H9 (cell line): ENCODE results near the gene ADGRD1. TPM values are rescaled to one million over a fixed set of nuclear protein-coding genes. Genes with fewer than 3 reads are reported as not detected.

ENCODE experiments used
- DNase-seq: peaks from one replicate; pipeline ENCODE4 v3.0.0-alpha.2; 2017
- H2AFZ ChIP-seq: one replicate; pipeline ENCODE4 v1.6.1; 2013; ENCODE audit warnings: mild to moderate bottlenecking, low read length, control low read depth, moderate library complexity
- H2AK5ac ChIP-seq: 2 replicates; pipeline ENCODE4 v1.6.1; 2013; ENCODE audit warnings: low read length, control low read depth, mixed read lengths; ENCODE audit not compliant: insufficient read length
- H2BK120ac ChIP-seq: one replicate; pipeline ENCODE4 v1.6.1; 2013; ENCODE audit warnings: low read depth, mild to moderate bottlenecking, low read length, control low read depth, inconsistent platforms; ENCODE audit not compliant: poor library complexity, severe bottlenecking
- H2BK12ac ChIP-seq: 2 replicates; pipeline ENCODE4 v1.6.1; 2013; ENCODE audit warnings: low read length, control low read depth, mixed read lengths, low read depth; ENCODE audit not compliant: insufficient read length
- H2BK15ac ChIP-seq: 2 replicates; pipeline ENCODE4 v1.6.1; 2013; ENCODE audit warnings: low read depth, low read length, control low read depth
- H2BK20ac ChIP-seq: one replicate; pipeline ENCODE4 v1.6.1; 2013; ENCODE audit warnings: low read depth, mild to moderate bottlenecking, low read length, control low read depth, inconsistent platforms; ENCODE audit not compliant: poor library complexity, severe bottlenecking
- H2BK5ac ChIP-seq: 2 replicates; pipeline ENCODE4 v1.6.1; 2013; ENCODE audit warnings: low read length, control low read depth, mixed read lengths; ENCODE audit not compliant: insufficient read length
- H3K14ac ChIP-seq: 2 replicates; pipeline ENCODE4 v1.6.1; 2013; ENCODE audit warnings: low read length, control low read depth; ENCODE audit not compliant: insufficient read depth
- H3K18ac ChIP-seq: 2 replicates; pipeline ENCODE4 v1.6.1; 2013; ENCODE audit warnings: low read depth, mild to moderate bottlenecking, mixed read lengths, low read length, control low read depth; ENCODE audit not compliant: insufficient read length
- H3K23ac ChIP-seq: 2 replicates; pipeline ENCODE4 v1.6.1; 2013; ENCODE audit warnings: low read length, control low read depth, mixed read lengths, low read depth; ENCODE audit not compliant: insufficient read length
- H3K23me2 ChIP-seq: 2 replicates; pipeline ENCODE4 v1.6.1; 2013; ENCODE audit warnings: low read depth, mild to moderate bottlenecking, mixed read lengths, low read length, control low read depth; ENCODE audit not compliant: insufficient read length, poor library complexity, severe bottlenecking
- H3K27ac ChIP-seq: 2 replicates; pipeline ENCODE4 v1.5.1; 2013; ENCODE audit warnings: low read length, control low read depth, mixed read lengths, low read depth; ENCODE audit not compliant: insufficient read length
- H3K27me3 ChIP-seq: 2 replicates; pipeline ENCODE4 v1.6.1; 2013; ENCODE audit warnings: low read length, control low read depth, inconsistent platforms; ENCODE audit not compliant: insufficient read depth
- H3K4ac ChIP-seq: 2 replicates; pipeline ENCODE4 v1.6.1; 2013; ENCODE audit warnings: low read depth, mild to moderate bottlenecking, control low read depth, inconsistent platforms, low read length, moderate library complexity
- H3K4me1 ChIP-seq: 2 replicates; pipeline ENCODE4 v1.6.1; 2013; ENCODE audit warnings: low read length, control low read depth, inconsistent platforms; ENCODE audit not compliant: insufficient read depth
- H3K4me2 ChIP-seq: 2 replicates; pipeline ENCODE4 v1.6.1; 2013; ENCODE audit warnings: low read length, control low read depth, mixed read lengths; ENCODE audit not compliant: insufficient read length, insufficient read depth
- H3K56ac ChIP-seq: 2 replicates; pipeline ENCODE4 v1.6.1; 2013; ENCODE audit warnings: low read depth, mild to moderate bottlenecking, mixed read lengths, low read length, control low read depth; ENCODE audit not compliant: insufficient read length
- H3K79me1 ChIP-seq: 2 replicates; pipeline ENCODE4 v1.6.1; 2013; ENCODE audit warnings: low read depth, mild to moderate bottlenecking, moderate library complexity, low read length, control low read depth, inconsistent platforms; ENCODE audit not compliant: insufficient read depth, poor library complexity, severe bottlenecking
- H3K79me2 ChIP-seq: 2 replicates; pipeline ENCODE4 v1.6.1; 2013; ENCODE audit warnings: low read length, control low read depth, inconsistent platforms; ENCODE audit not compliant: insufficient read depth
- H3K9ac ChIP-seq: 2 replicates; pipeline ENCODE4 v1.6.1; 2013; ENCODE audit warnings: low read length, control low read depth, mixed read lengths; ENCODE audit not compliant: insufficient read length; ENCODE audit errors: extremely low read depth
- H3K9me3 ChIP-seq: one replicate; pipeline ENCODE4 v1.6.1; 2013; ENCODE audit warnings: low read depth, low read length, inconsistent platforms; ENCODE audit not compliant: control insufficient read depth
- H3T11ph ChIP-seq: one replicate; pipeline ENCODE4 v1.6.1; 2013; ENCODE audit warnings: mild to moderate bottlenecking, low read length, control low read depth, inconsistent platforms
- H4K20me1 ChIP-seq: one replicate; pipeline ENCODE4 v1.6.1; 2013; ENCODE audit not compliant: control insufficient read depth, insufficient read length, insufficient read depth
- H4K5ac ChIP-seq: 2 replicates; pipeline ENCODE4 v1.6.1; 2013; ENCODE audit warnings: low read depth, mild to moderate bottlenecking, mixed read lengths, low read length, control low read depth; ENCODE audit not compliant: insufficient read length
- H4K8ac ChIP-seq: replicated peaks from 2 replicates; pipeline ENCODE4 v1.6.1; 2013; ENCODE audit warnings: low read length, control low read depth, mixed read lengths, low read depth; ENCODE audit not compliant: insufficient read length
- H4K91ac ChIP-seq: 2 replicates; pipeline ENCODE4 v1.6.1; 2013; ENCODE audit warnings: low read depth, mild to moderate bottlenecking, moderate library complexity, mixed read lengths, low read length, control low read depth; ENCODE audit not compliant: insufficient read length
- H3K27ac Mint-ChIP-seq, 3 experiments: 2 replicates in 2 of 3; 3 replicates in 1 of 3; pipeline ENCODE4 v1.8.0; 2020 to 2021; ENCODE audit warnings: mixed read lengths in 3 of 3, mild to moderate bottlenecking in 1 of 3, moderate library complexity in 1 of 3
- H3K27me3 Mint-ChIP-seq: 2 replicates; pipeline ENCODE4 v1.8.0; 2021; ENCODE audit warnings: low read depth, mild to moderate bottlenecking, moderate library complexity, mixed read lengths
- H3K36me3 Mint-ChIP-seq, 3 experiments: 2 replicates in 2 of 3; 3 replicates in 1 of 3; pipeline ENCODE4 v1.8.0; 2020 to 2021; ENCODE audit warnings: low read depth in 3 of 3, mixed read lengths in 3 of 3; ENCODE audit not compliant: insufficient read depth in 1 of 3
- H3K4me1 Mint-ChIP-seq, 2 experiments: 2 replicates each; pipeline ENCODE4 v1.8.0; 2020; ENCODE audit warnings: mixed read lengths in 2 of 2
- H3K4me3 Mint-ChIP-seq, 2 experiments: 2 replicates in 1 of 2; 3 replicates in 1 of 2; pipeline ENCODE4 v1.8.0; 2020 to 2021; ENCODE audit warnings: mild to moderate bottlenecking in 2 of 2, mixed read lengths in 2 of 2, moderate library complexity in 1 of 2
- H3K9me3 Mint-ChIP-seq, 2 experiments: 2 replicates in 1 of 2; 3 replicates in 1 of 2; pipeline ENCODE4 v1.8.0; 2020; ENCODE audit warnings: mild to moderate bottlenecking in 2 of 2, mixed read lengths in 2 of 2, moderate library complexity in 1 of 2
- WGBS: extraction: QIAGEN DNeasy Blood & Tissue Kit; methylation state at CpG from one replicate; pipeline ENCODE4 v1.1.7; 2013; ENCODE audit warnings: missing lambda C conversion rate, low lambda C conversion rate, mixed read lengths; ENCODE audit not compliant: insufficient read length; ENCODE audit errors: extremely low coverage; 5-methylcytosine and 5-hydroxymethylcytosine counted together
- total RNA-seq: library from RNA; stranded (reverse); gene quantifications from 2 replicates; pipeline ENCODE4 v1.2.1, GENCODE V29; 2021
- TF ChIP-seq, protein P1 (sequence below): fragments of 200-600 bp; sonication (generic); conservative IDR thresholded peaks from 3 replicates; pipeline ENCODE4 v1.8.0; 2021; ENCODE audit warnings: antibody characterized with exemption, mild to moderate bottlenecking

The ADGRD1 gene
- total RNA-seq, 1 experiment from 2014 or later: 0.52 TPM

DNA sequence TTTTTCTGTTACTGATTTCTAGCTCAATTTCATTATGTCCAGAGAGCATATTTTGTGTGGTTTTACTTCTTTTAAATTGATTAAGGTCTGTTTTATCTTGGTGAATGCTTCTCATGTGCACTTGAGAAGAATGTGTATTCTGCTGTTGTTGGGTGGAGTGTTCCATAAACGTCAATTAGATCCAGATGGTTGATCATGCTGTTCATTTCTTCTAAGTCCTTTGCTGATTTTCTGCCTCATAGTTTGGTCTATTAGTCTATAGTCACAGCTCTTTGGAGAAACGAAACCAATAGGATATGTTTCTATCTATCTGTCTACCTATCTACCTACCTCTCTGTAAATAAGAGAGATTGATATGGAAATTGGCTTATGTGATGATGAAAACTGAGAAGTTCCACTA is 17.1 kb upstream of the ADGRD1 start:
- Histone ChIP-seq H4K8ac (no peak overlapping the region), H3K4ac (no peak overlapping the region), H3K23me2 (no peaks in the 10 kb centered on the region), H4K20me1 (no peaks in the 10 kb centered on the region), H2BK5ac (no peak overlapping the region), H2BK120ac (no peak overlapping the region), H4K91ac (no peak overlapping the region), H3K27me3 (no peaks in the 10 kb centered on the region), H3K27ac (no peak overlapping the region), H3K79me2 (no peaks in the 10 kb centered on the region), H2AFZ (no peak overlapping the region), H3K18ac (no peak overlapping the region), H3K14ac (no peak overlapping the region), H3K9ac (no peak overlapping the region), H2BK12ac (no peak overlapping the region), H2BK20ac (no peak overlapping the region), H2AK5ac (no peak overlapping the region), H3T11ph (no peak overlapping the region), H2BK15ac (no peak overlapping the region), H3K9me3 (no peaks in the 10 kb centered on the region), H3K23ac (no peak overlapping the region), H3K56ac (no peak overlapping the region), H3K4me1 (no peaks in the 10 kb centered on the region), H3K4me2 (no peak overlapping the region), H3K79me1 (no peaks in the 10 kb centered on the region), H4K5ac (no peak overlapping the region)
- TF ChIP-seq, protein P1, sequence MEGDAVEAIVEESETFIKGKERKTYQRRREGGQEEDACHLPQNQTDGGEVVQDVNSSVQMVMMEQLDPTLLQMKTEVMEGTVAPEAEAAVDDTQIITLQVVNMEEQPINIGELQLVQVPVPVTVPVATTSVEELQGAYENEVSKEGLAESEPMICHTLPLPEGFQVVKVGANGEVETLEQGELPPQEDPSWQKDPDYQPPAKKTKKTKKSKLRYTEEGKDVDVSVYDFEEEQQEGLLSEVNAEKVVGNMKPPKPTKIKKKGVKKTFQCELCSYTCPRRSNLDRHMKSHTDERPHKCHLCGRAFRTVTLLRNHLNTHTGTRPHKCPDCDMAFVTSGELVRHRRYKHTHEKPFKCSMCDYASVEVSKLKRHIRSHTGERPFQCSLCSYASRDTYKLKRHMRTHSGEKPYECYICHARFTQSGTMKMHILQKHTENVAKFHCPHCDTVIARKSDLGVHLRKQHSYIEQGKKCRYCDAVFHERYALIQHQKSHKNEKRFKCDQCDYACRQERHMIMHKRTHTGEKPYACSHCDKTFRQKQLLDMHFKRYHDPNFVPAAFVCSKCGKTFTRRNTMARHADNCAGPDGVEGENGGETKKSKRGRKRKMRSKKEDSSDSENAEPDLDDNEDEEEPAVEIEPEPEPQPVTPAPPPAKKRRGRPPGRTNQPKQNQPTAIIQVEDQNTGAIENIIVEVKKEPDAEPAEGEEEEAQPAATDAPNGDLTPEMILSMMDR: no peak
- Mint-ChIP-seq H3K27me3 (peaks cover 6% of the 10 kb centered on the region), H3K4me3 (no peak overlapping the region), H3K27ac (no peak overlapping the region), H3K9me3 (peaks cover 18 to 32% of the 10 kb centered on the region in 2 experiments), H3K36me3 (peaks cover 0 to 9% (median 3%) of the 10 kb centered on the region in 3 experiments; a peak in 4 of 7 replicates), H3K4me1 (peaks cover 2% of the 10 kb centered on the region in 2 experiments; a peak in 1 of 4 replicates)
- no peak for DNase-seq
- no CpG with 5 or more reads among the region's 2 CpGs for WGBS
